H1 (cell line): Measurements from ENCODE around the gene EPHA6.

Experiments
- EP300 ChIP-seq, 2 experiments: IDR thresholded peaks; 1 replicate in 1 of 2; 2 replicates in 1 of 2; pipeline ENCODE4 v1.6.1; 2011 to 2012; ENCODE audit warnings: low read depth in 2 of 2, low read length in 2 of 2, mild to moderate bottlenecking in 2 of 2, borderline replicate concordance in 1 of 2, inconsistent platforms in 1 of 2, moderate library complexity in 1 of 2
- PHF8 ChIP-seq: fragments of 200-600 bp; sonication (generic); conservative IDR thresholded peaks from 2 replicates; pipeline ENCODE4 v1.7.1; 2012; ENCODE audit warnings: low read depth, mild to moderate bottlenecking, inconsistent platforms, low read length, moderate library complexity
- RXRA ChIP-seq: IDR thresholded peaks from 2 replicates; pipeline ENCODE4 v1.6.1; 2011; ENCODE audit warnings: low read depth, mild to moderate bottlenecking, low read length, moderate library complexity; ENCODE audit not compliant: insufficient read depth
- TF ChIP-seq, protein P1 (sequence below), 3 experiments: IDR thresholded peaks; 1 replicate in 2 of 3; 2 replicates in 1 of 3; pipeline versions ENCODE4 v1.5.1 to v1.6.1; 2011; ENCODE audit warnings: low read length in 3 of 3, mild to moderate bottlenecking in 3 of 3, inconsistent platforms in 2 of 3, low read depth in 1 of 3, moderate library complexity in 1 of 3; ENCODE audit not compliant: insufficient read depth in 1 of 3; ENCODE audit errors: control extremely low read depth in 1 of 3

DNA sequence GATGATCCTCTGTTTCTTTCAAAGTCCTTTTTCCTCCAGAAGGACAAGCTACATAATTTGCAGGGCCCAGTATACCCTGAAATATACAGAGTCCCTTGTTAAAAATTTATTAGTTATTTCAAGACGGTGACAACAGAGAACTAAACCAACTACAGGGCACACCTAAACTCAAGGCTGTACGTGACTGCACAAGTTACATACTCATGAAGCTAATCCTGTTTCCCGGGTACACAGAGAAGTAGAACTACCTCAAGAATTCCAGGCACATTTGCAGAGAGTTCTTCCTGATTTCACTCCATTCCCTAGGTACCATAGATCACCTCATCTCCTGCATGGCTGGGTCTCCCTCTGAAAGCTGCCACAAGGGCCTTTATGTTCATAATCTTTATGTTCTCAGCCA, 670.8 kb downstream of the EPHA6 start:
- TF ChIP-seq, protein P1, sequence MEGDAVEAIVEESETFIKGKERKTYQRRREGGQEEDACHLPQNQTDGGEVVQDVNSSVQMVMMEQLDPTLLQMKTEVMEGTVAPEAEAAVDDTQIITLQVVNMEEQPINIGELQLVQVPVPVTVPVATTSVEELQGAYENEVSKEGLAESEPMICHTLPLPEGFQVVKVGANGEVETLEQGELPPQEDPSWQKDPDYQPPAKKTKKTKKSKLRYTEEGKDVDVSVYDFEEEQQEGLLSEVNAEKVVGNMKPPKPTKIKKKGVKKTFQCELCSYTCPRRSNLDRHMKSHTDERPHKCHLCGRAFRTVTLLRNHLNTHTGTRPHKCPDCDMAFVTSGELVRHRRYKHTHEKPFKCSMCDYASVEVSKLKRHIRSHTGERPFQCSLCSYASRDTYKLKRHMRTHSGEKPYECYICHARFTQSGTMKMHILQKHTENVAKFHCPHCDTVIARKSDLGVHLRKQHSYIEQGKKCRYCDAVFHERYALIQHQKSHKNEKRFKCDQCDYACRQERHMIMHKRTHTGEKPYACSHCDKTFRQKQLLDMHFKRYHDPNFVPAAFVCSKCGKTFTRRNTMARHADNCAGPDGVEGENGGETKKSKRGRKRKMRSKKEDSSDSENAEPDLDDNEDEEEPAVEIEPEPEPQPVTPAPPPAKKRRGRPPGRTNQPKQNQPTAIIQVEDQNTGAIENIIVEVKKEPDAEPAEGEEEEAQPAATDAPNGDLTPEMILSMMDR (IDR thresholded peaks at IDR 0.05; ENCODE audit: control extremely low read depth in 1 of 3, insufficient read depth in 1 of 3, low read depth in 1 of 3, low read length in 3 of 3), result no peak
- TF ChIP-seq PHF8 (no peak), EP300 (IDR thresholded peaks at IDR 0.05; ENCODE audit: borderline replicate concordance in 1 of 2, low read depth in 2 of 2, low read length in 2 of 2) (no peak), RXRA (no peak)
